ENCODE measurements around the gene SPG11.

- TF ChIP-seq, protein P1, sequence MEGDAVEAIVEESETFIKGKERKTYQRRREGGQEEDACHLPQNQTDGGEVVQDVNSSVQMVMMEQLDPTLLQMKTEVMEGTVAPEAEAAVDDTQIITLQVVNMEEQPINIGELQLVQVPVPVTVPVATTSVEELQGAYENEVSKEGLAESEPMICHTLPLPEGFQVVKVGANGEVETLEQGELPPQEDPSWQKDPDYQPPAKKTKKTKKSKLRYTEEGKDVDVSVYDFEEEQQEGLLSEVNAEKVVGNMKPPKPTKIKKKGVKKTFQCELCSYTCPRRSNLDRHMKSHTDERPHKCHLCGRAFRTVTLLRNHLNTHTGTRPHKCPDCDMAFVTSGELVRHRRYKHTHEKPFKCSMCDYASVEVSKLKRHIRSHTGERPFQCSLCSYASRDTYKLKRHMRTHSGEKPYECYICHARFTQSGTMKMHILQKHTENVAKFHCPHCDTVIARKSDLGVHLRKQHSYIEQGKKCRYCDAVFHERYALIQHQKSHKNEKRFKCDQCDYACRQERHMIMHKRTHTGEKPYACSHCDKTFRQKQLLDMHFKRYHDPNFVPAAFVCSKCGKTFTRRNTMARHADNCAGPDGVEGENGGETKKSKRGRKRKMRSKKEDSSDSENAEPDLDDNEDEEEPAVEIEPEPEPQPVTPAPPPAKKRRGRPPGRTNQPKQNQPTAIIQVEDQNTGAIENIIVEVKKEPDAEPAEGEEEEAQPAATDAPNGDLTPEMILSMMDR (IDR thresholded peaks at IDR 0.05), result no peak
- TF ChIP-seq ZFX (IDR thresholded peaks at IDR 0.05; ENCODE audit: borderline replicate concordance), result no peak
Measured at GRCh38 chr15:44695294-44695693, 31.8 kb upstream of the SPG11 start.
